A549 (cell line): ENCODE results near the gene CYSRT1.

Experiments
- CHD2 ChIP-seq: fragments of 150-350 bp; IDR thresholded peaks from 2 replicates; pipeline ENCODE4 v1.6.1; 2014; ENCODE audit warnings: low read length; ENCODE audit not compliant: partially characterized antibody
- CTCF ChIP-seq: fragments of >200 bp; sonication (Bioruptor Twin); formaldehyde crosslinking; IDR thresholded peaks from 3 replicates; pipeline ENCODE4 v1.5.1; 2016
- EP300 ChIP-seq, 2 experiments: fragments of >200 bp; sonication (Bioruptor Twin); formaldehyde crosslinking; IDR thresholded peaks; 2 replicates in 1 of 2; 3 replicates in 1 of 2; pipeline ENCODE4 v1.6.1; 2016 to 2017
- JUNB ChIP-seq: fragments of >200 bp; sonication (Bioruptor Twin); formaldehyde crosslinking; IDR thresholded peaks from 2 replicates; pipeline ENCODE4 v1.6.1; 2016
- MAZ ChIP-seq: fragments of 150-350 bp; IDR thresholded peaks from 2 replicates; pipeline ENCODE4 v1.6.1; 2014; ENCODE audit warnings: antibody characterized with exemption, low read depth, low read length, borderline replicate concordance
- MYC ChIP-seq: IDR thresholded peaks from 2 replicates; pipeline ENCODE4 v1.6.1; 2012; ENCODE audit warnings: mild to moderate bottlenecking, inconsistent platforms, low read length, improper control_type of control experiment, borderline replicate concordance
- POLR2A ChIP-seq: IDR thresholded peaks from 2 replicates; pipeline ENCODE4 v1.6.1; 2012; ENCODE audit warnings: mild to moderate bottlenecking, low read length
- POLR2AphosphoS2 ChIP-seq: conservative IDR thresholded peaks from 2 replicates; pipeline ENCODE4 v1.6.1; 2012; ENCODE audit warnings: low read length, improper control_type of control experiment, inconsistent platforms
- RAD21 ChIP-seq, 2 experiments: fragments of >200 bp in 1 of 2; sonication (Bioruptor Twin) in 1 of 2; formaldehyde crosslinking in 1 of 2; IDR thresholded peaks in 1 of 2; conservative IDR thresholded peaks in 1 of 2; 2 replicates in 1 of 2; 3 replicates in 1 of 2; pipeline ENCODE4 v1.6.1; 2012 to 2018; ENCODE audit warnings: inconsistent platforms in 1 of 2
- RARB ChIP-seq: fragments of 250-450 bp; sonication (Bioruptor Pico); IDR thresholded peaks from 2 replicates; pipeline ENCODE4 v1.8.0; 2021; ENCODE audit warnings: mild to moderate bottlenecking, moderate library complexity
- REST ChIP-seq: fragments of 200-600 bp; sonication (generic); IDR thresholded peaks from 2 replicates; pipeline ENCODE4 v1.6.1; 2016; ENCODE audit warnings: antibody characterized with exemption, mild to moderate bottlenecking, moderate library complexity
- TP53 ChIP-seq: fragments of 250-450 bp; sonication (Bioruptor Pico); IDR thresholded peaks from 2 replicates; pipeline ENCODE4 v1.5.0; 2021; ENCODE audit warnings: mild to moderate bottlenecking, moderate library complexity
- USF2 ChIP-seq: fragments of 450-650 bp; IDR thresholded peaks from 2 replicates; pipeline ENCODE4 v1.6.1; 2014; ENCODE audit warnings: antibody characterized with exemption

- TF ChIP-seq RARB (CRISPR knock-in tag): no peak
- no peak for TF ChIP-seq CTCF
- TF ChIP-seq JUNB: no peak
- TF ChIP-seq EP300 (IDR thresholded peaks at IDR 0.05): no peak
- TF ChIP-seq CHD2: no peak
- TF ChIP-seq MAZ: no peak
- TF ChIP-seq TP53 (CRISPR knock-in tag): no peak
- TF ChIP-seq POLR2A: no peak
- TF ChIP-seq POLR2AphosphoS2: no peak
- no peak for TF ChIP-seq MYC
- no peak for TF ChIP-seq REST
- TF ChIP-seq RAD21 (conservative IDR thresholded peaks at IDR 0.05 in 1 of 2, IDR thresholded peaks at IDR 0.05 in 1 of 2): no peak
- no peak for TF ChIP-seq USF2
Observed at GRCh38 chr9:137247916-137248175, 22.9 kb downstream of the CYSRT1 start.
